Omental fat pad (tissue), 4 donors: Measurements from ENCODE around the gene SRSF12. TPM values are rescaled to one million over a fixed set of nuclear protein-coding genes. Genes with fewer than 3 reads are reported as not detected.

Source experiments
- ATAC-seq: fragments of 150-250 bp; one replicate; pipeline ENCODE4 v1.9.1; 2016; ENCODE audit warnings: mild to moderate bottlenecking, moderate library complexity; ENCODE audit not compliant: low FRiP score
- DNase-seq: peaks from one replicate; pipeline ENCODE4 v3.0.0-alpha.2; 2019; ENCODE audit warnings: low spot score
- total RNA-seq, 4 donors: library from RNA; depleted of rRNA; stranded (reverse); fragments of >200 nt; gene quantifications; one replicate each; pipeline ENCODE4 v1.1.0, GENCODE V29; 2016
- TF ChIP-seq, protein P1 (sequence below), 3 donors: fragments of 450-650 bp; IDR thresholded peaks; one replicate each; pipeline ENCODE4 v1.5.1; 2016 to 2017; ENCODE audit warnings: antibody characterized with exemption in 3 of 3, mild to moderate bottlenecking in 3 of 3, moderate library complexity in 2 of 3

Gene SRSF12
- total RNA-seq, 4 donors from 2014 or later, result 0.25 to 3.4 (median 3.2) TPM; not detected in 1

DNA sequence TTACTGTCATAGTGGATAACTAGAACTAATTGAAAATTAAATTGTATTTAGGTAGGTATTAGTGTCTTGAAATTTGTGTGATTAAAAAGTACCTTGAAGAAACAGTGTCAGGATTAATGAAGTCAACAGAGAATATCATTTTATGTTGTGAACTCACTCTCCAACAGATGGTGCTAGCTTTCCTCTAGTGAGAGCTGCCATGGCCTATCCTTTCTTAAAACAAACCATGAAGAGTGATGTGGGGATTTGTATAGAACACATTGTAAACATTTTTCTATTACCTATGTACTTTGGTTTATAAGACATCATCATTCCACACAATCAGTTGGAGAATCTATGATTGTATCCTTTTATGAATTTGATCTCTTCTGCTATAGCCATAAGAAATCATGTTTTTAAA is 4.8 kb upstream of the SRSF12 start:
- DNase-seq (no peak), ATAC-seq (no peak)
- TF ChIP-seq, protein P1, sequence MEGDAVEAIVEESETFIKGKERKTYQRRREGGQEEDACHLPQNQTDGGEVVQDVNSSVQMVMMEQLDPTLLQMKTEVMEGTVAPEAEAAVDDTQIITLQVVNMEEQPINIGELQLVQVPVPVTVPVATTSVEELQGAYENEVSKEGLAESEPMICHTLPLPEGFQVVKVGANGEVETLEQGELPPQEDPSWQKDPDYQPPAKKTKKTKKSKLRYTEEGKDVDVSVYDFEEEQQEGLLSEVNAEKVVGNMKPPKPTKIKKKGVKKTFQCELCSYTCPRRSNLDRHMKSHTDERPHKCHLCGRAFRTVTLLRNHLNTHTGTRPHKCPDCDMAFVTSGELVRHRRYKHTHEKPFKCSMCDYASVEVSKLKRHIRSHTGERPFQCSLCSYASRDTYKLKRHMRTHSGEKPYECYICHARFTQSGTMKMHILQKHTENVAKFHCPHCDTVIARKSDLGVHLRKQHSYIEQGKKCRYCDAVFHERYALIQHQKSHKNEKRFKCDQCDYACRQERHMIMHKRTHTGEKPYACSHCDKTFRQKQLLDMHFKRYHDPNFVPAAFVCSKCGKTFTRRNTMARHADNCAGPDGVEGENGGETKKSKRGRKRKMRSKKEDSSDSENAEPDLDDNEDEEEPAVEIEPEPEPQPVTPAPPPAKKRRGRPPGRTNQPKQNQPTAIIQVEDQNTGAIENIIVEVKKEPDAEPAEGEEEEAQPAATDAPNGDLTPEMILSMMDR (IDR thresholded peaks at IDR 0.05), result no peak

DNA sequence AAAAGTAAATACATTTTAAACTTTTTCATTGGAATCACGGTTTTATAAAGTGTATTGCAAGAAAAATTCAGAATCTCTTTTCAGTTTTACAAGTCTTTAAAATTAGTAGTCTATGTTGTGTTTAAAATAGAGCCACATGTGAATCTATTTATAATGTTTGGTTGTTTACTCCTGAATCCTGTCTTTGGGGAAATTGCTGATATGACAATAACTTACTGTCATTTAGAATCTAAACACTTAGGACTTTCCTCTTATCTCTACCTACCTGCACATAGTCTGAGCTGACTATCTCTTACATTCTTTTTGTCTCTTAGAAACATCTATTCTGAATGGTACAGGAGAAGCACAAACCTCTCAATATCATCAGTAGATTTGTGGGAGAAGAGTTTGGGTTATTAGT is 4.1 kb upstream of the SRSF12 start:
- DNase-seq (no peak), ATAC-seq (no peak)
- TF ChIP-seq, protein P1 (IDR thresholded peaks at IDR 0.05), result no peak

DNA sequence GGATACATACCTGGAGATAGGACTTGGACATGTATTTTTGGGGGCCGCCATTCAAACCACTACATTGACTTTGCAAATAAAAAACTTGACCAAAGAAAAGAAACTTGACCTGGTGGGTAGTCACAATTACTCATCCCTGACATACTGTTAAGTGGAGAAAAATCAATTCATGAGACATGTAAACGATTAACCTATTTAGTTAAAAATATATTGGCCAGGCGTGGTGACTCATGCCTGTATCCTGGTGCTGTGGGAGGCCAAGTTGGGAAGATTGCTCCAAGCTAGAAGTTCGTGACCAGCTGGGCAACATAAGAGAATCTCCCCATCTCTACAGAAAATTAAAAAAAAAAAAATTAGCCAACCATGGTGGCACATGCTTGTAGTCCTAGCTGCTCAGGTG is 2.5 kb upstream of the SRSF12 start:
- ATAC-seq, result no peak
- no peak for DNase-seq
- TF ChIP-seq, protein P1 (IDR thresholded peaks at IDR 0.05), result no peak

DNA sequence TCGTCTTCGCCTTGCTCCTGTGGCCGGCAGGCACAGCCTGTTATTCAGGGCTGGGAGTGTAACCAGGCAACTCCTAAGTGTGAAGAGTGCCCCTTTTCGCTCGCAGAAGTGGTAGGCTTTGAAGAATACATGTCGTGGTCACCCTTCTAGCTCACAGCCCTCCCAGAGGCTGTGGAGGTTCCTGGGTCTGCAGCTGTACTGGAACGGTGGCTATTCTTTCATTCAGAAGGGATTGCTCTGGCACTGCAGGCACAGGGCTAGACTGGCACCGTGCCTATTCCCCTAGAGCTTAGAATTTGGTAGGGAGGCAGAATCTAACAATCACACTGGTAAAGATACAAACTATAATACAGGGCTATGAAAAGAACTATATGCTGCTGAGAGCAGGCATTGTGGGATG is 1.1 kb upstream of the SRSF12 start:
- DNase-seq (no peak), ATAC-seq (no peak)
- TF ChIP-seq, protein P1 (IDR thresholded peaks at IDR 0.05), result no peak

DNA sequence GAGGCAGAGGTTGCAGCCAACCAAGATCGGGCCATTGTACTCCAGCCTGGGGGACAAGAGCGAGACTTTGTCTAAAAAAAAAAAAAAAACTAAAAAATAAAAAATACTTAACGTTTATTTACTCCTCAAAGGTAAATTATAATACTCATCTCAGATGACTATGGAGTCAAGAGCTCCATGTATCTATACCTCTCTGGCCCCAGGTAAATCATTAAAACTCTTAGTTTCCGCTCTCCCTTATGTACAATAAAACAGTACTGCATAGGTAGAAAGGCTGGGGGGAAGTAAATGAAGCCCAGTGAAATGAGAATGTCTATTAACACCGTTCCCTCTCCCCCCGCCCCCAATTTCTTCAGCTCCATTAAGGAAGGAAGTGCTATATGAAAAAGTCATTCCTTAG is 1.2 kb downstream of the SRSF12 start:
- no peak for ATAC-seq
- TF ChIP-seq, protein P1 (IDR thresholded peaks at IDR 0.05), result no peak
- no peak for DNase-seq

DNA sequence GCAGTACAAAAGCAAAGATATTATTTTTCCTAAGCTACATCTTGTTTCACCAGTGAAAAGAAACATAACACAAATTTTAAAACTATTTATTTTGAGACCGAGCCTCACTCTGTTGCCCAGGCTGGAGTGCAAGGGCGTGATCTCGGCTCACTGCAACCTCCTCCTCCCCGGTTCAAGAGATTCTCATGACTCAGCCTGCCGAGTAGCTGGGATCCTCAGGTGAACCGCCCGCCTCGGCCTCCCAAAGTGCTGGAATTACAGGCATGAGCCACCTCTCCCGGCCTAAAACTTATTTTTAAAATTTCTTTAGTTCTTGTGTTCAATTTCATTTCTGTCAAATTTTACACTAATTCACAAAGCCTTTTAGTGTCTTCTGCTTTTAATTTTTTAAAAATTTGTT is 5.9 kb downstream of the SRSF12 start:
- DNase-seq, result no peak
- no peak for ATAC-seq
- TF ChIP-seq, protein P1 (IDR thresholded peaks at IDR 0.05), result no peak

DNA sequence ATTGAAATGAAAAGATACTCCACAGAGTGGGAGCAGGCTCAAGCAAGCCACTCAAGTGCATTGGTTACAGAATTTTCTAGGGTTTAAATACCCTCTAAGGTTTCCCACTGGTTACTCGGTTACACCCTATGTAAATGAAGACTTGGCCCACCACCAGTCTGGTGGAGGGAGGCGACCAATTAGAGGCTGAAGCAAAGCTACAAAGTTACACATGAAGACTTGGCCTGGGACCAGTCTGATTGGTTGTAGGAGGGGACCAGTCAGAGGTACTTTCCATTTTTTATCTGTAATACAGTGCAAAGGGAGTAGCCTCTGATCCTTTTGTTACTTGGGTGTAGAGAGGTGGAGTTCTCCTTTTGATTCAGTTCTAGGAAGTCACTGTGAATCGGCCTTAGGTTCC is 7.6 kb downstream of the SRSF12 start:
- DNase-seq, result no peak
- ATAC-seq, result no peak
- TF ChIP-seq, protein P1 (IDR thresholded peaks at IDR 0.05), result no peak
